ENCODE data around the gene ARHGAP22.
"Not testable (repeated sequence)": the region's sequence is repeated elsewhere in the genome, so short reads cannot be mapped to it uniquely, and the experiment has no call there.

ARHGAP22 gene

DNA sequence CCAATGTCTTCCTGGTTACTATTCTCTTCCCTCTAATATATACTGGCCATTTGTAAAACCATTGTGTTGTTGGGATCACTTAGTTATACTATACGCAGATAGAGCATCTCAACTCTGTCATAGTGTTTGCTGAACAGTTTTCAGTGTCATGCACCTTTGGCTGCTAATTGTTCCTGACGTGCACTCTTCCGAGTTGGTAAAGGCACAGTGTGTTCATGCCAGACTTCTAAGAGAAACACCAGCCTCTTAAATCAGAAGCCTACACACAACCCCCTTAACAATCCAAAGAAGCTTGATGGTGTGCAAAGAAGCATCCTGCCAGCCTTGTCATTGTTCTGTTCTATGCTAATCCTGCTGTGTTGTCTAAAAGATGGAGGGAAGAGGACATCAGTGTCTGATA is 167.3 kb downstream of the ARHGAP22 start:
- DNase-seq (ENCODE audit: low read depth in 2 of 2, low spot score in 1 of 2): no peak

DNA sequence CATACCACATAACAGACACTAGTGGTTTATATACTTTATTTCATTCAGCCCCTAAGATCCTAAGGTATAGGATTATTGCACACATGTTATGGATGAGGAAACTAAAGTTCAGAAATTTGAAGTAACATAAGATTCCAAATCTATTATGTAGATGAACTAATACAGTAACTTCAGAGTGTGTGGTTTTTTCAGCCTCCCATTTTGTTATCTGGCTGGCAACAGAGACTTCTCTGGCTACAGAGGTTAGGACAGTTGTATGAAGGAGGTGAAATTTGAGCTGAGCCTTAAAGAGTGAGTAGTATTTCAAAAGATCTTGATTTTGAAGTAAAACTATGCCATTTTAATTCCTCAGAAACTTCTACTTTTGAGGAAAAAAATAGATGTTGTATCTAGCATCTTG is 173.0 kb downstream of the ARHGAP22 start:
- DNase-seq (ENCODE audit: low read depth in 2 of 2, low spot score in 1 of 2): no peak

DNA sequence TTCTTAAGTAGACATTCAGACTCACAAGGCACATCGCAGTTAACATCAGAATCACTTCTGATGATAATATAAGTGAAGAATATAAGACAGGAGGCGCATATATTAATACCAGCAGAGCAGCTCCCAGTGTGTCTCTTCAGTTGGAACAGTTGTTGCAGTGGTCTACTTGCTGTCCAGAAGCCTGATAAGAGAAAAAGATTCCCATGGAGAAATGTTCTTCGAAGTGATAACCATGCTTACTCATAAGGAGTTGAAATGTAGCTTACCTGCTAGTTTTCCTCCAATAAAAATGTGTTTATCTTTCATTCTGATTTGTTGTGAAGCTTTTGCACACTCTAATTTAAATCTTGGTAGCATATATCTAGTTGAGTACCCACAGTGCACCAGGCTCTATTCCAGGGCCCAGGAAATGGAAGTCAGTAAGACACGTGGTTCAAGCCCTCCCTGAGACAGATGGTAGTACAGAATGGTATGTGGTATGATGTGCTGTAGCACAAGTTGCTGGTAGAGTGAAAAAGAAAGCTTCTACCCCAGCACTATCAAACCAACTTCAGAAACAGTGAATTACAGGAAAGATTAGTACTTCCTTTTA is 174.4 kb downstream of the ARHGAP22 start:
- no peak for DNase-seq (ENCODE audit: low read depth in 2 of 2, low spot score in 1 of 2)

DNA sequence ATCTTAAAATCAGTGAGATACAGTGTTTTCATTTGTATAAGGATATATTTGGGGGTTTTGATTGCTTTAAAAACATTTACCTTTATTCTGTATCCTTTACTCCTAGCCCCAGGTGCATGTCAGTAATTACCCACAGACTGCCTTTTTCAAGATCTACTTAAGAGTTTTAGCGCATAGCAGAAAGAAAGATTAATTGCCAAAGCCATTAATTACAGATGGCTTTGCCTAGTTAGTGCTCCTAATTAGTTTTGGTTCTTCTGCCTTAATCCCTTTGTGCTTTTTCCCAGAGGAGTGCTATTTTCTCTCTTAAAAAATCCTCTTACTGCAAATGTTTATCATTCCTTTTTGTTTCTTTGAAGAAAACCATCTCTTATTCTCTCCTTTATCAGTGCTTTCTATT is 175.6 kb downstream of the ARHGAP22 start:
- DNase-seq (ENCODE audit: low read depth in 2 of 2, low spot score in 1 of 2): no peak

DNA sequence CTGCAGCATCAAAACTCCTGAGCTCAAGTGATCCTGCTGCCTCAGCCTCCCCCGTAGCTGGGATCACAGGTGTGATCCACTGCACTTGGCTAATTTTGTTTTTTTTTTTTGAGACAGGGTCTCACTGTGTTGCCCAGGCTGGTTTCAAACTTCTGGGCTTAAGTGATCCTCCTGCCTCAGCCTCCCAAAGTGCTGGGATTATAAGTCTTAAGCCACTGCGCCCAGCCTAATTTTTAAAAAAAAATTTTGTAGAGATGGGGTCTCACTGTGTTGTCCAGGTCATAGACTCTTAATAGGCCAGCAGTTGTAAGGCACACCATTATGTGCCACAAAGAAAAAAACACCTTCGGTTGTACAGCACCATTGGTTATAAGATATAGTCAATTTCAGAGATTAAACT is 176.0 kb downstream of the ARHGAP22 start:
- no peak for DNase-seq (ENCODE audit: low read depth in 2 of 2, low spot score in 1 of 2)

DNA sequence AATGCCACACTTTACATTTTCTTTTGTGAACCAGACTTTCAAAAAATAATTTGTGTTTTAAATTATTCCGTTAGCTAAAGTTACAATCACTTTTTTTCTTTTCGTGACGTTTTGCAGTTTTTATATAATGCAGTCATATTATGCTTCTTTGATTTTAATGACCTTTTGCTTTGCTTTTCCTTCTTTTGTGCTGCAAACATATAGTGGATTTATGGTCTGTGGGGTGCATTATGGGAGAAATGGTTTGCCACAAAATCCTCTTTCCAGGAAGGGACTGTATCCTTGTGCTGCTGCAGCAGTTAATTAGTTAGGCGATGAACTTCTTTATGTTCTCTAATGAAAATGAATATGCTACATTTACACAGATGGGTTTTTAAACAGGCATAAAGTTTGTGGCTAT is 181.0 kb downstream of the ARHGAP22 start:
- DNase-seq (ENCODE audit: low read depth in 2 of 2, low spot score in 1 of 2): no peak

DNA sequence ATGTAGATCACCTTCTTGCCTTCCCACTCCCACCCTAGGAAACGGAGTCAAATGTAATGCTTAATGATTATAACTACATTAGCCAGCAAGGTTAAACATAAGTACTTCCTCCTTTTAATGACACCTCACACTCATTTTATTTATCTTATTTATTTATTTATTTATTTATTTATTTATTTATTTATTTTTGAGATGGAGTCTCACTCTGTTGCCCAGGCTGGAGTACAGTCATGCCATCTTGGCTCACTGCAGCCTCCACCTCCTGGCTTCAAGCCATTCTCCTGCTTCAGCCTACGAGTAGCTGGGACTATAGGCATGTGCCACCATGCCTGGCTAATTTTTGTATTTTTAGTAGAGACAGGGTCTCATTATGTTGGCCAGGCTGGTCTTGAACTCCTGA is 183.0 kb downstream of the ARHGAP22 start:
- DNase-seq (ENCODE audit: low read depth in 2 of 2, low spot score in 1 of 2): not testable (repeated sequence)

DNA sequence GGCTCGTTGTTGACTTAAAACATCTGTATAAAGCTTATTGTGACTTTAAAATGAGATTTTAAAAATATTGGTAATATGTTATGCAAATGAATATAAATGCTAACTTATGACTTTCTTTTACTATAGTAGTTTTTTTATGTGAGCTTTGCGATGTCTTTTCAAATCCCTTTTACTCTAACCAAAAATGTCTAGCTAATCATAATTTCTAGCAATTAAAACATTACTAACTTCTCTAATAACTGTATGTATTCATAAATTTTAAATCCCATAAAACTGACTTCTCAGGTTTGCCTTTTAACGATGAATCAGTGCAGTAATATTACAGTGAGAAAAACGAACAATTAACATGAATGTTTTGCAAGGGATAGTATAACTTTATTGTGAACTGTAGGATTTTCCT is 185.2 kb downstream of the ARHGAP22 start:
- DNase-seq (ENCODE audit: low read depth in 2 of 2, low spot score in 1 of 2): no peak

DNA sequence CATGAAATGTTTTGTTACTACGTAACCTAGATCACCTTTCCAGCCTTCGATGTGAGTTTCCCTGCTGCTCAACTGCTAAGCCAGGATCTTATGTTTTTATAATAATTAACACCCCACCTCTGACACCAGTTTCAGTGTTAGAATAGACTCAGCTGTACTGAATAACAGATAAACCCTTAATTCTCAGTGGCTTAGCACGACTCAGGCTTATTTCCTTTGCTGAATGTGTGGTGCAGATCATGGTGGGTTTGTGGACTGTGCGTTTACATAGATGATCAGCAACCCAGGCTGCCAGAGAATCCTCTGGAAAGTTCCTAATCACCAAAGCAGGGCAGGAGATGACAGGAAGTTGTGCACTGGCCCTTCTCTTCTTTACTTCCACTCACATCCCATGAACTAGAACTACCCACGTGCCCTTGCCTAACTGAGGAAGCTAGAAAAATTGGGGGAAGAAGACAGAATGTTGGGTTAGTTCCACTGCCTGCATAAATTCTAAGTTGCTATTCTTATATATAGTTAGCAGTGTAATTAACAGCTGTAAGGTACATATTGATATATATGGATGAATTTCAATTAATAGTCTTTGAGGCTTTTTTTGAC is 186.6 kb downstream of the ARHGAP22 start:
- no peak for DNase-seq (ENCODE audit: low read depth in 2 of 2, low spot score in 1 of 2)

DNA sequence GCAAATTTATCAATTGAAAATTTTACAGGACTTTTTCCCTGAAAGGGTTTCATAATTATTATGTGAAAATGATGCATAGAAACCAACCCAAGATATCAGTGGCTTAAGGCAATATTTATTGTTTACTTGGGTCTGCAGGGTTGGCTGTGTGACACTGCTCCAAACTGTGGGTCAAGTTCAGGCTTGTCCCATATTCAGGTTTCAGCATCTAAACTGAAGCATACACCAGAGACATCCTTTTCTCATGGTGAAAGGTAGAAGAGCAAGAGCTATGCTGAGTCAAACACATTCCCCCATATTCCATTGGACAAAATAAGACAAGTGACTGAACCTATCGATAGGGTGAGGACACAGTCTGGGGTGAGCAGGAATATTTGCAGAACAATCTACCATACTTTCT is 187.5 kb downstream of the ARHGAP22 start:
- DNase-seq (ENCODE audit: low read depth in 2 of 2, low spot score in 1 of 2): no peak

DNA sequence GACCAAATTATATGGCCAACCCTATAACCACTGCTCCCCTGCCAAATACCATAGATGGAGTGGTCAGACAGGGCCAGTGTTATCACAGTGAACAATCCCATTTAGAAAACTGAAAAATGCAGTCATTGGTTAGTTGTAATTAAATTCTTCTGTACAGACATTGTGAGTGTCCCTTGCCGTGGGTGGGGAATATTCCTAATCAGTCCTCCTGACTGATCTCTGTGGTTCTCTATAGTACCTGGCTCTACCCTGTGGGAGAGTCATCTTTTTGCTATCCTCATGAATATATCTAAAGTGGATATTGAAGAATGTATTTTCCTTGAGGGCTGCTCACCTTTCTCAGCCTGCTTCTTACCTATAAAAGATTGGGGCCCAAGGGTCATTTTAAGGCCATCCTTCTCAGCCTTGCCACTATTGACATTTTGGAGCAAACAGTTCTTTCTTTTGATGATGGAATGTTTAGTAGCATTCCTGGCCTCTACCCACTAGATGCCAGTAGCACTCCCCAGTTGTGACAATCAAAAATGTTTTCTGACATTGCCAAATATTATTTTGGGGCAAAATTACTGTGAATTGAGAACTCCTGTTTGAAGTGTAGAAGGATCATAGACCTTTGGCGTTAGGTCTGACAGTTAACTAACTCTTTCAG is 188.2 kb downstream of the ARHGAP22 start:
- DNase-seq (ENCODE audit: low read depth in 2 of 2, low spot score in 1 of 2): no peak

DNA sequence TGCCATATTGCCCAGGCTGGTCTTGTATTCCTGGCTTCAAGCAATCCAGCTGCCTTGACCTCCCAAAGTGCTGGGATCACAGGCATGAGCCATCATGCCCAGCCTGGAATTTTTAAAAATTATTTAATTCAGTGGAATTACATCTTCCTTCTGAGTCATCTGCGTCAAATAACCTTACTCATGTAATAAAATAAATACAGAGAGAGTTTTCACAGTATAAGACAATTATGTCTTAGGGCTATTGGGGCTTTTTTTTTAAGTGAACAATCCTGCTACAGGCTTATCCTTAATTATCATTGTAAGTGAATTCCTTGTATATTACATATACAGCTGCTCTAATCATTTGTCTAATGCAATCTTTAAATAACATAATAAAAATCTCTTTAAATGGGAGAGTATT is 190.1 kb downstream of the ARHGAP22 start:
- no peak for DNase-seq (ENCODE audit: low read depth in 2 of 2, low spot score in 1 of 2)

DNA sequence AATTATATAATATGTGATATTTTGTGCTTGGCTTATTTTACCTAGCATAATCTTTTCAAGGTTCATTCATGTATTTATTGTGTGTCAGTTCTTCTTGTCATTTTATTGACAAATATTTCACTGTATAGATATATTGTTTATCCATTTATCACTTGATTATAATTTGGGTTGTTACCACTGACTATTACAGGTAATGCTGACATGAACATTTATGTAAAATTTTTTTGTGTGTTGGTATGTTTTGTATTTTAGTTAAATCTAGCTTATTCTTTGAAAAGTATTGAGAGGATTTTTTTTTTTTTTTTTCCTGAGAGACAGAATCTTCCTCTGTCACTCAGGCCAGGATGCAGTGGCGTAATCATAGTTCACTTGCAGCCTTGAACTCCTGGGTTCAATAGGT is 190.7 kb downstream of the ARHGAP22 start:
- DNase-seq (ENCODE audit: low read depth in 2 of 2, low spot score in 1 of 2): no peak

DNA sequence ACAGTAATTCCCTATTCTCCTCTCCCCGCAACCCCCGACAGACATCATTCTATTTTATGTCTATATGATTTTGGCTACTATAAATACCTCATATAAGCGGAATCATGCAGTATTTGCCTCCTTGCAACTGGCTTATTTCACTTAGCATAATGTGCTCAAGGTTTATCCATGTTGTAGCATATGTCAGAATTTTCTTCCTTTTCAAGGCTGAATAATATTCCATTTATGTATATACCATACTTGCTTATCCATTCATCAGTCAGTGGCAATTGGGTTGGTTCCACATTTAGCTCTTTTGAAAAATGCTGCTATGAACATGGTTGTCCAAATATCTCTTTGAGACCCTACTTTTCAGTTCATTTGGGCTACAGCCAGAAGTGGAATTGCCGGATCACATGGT is 191.9 kb downstream of the ARHGAP22 start:
- no peak for DNase-seq (ENCODE audit: low read depth in 2 of 2, low spot score in 1 of 2)

DNA sequence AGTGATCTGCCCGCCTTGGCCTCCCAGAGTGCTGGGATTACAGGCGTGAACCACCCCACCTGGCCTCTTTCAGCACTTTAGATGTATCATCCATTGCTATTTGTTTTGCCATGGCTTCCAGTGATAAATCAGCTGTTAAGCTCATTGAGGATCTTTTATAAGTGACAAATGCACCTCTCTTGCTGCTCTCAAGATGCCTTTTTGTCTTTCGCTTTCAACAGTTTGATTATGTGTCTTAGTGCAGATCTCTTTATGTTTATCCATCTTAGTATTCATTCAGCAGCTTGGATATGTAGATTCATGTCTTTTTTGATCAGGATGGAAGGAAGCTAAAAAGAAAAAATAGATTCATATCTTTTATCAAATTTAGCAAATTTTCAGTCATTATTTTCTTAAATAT is 192.8 kb downstream of the ARHGAP22 start:
- DNase-seq (ENCODE audit: low read depth in 2 of 2, low spot score in 1 of 2): no peak

DNA sequence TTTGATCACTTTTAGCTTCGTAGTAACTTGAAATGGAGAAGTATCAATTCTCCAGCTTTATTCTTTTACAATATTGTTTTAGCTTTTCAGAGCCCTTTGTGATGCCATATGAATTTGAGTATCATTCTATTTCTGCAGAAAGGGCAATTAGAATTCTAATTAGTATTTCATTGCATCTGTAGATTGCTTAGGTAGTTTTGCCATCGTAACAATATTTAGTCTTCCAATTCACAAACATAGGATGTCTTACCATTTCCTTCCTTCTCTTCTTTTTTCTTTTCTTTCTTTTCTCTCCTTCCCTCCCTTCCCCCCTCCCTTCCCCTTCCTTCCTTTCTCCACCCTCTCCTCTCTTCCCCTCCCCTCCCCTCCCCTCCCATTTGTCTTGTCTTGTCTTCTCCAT is 193.4 kb downstream of the ARHGAP22 start:
- DNase-seq (ENCODE audit: low read depth in 2 of 2, low spot score in 1 of 2): no peak

DNA sequence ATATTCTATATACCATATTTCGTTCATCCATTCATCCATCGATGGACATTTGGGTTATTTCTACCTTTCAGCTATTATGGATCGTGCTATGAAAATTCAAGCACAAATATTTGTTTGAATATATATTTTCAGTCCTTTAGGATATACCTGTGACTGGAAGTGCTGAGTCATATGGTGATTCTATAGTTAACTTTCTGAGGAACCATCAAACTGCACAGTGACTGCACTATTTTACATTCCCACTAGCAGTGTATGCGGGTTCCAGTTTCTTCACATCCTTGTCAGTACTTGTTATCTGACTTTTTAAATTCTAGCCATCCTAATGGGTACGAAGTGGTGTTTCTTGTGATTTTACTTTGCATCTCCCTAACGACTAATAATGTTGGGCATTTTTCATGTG is 194.4 kb downstream of the ARHGAP22 start:
- no peak for DNase-seq (ENCODE audit: low read depth in 2 of 2, low spot score in 1 of 2)

DNA sequence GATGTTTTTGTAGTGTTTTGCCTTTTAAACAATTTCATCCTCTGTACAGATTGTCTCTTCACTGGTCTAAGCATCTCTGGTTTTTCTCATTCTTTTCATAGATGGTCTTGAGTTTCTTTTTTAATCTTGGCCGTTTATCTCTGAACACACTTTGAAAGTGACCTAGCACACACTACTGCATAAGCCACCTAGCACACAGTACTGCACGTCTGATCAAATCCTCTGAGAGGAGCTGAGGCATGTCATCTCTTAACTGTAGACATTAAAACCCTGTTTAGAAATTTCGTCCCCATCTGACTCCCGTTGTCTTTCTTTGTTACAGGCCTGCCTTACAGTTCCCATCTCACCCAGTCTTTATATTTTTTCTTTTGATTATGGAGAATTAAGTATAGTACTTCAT is 198.2 kb downstream of the ARHGAP22 start:
- no peak for DNase-seq (ENCODE audit: low read depth in 2 of 2, low spot score in 1 of 2)

DNA sequence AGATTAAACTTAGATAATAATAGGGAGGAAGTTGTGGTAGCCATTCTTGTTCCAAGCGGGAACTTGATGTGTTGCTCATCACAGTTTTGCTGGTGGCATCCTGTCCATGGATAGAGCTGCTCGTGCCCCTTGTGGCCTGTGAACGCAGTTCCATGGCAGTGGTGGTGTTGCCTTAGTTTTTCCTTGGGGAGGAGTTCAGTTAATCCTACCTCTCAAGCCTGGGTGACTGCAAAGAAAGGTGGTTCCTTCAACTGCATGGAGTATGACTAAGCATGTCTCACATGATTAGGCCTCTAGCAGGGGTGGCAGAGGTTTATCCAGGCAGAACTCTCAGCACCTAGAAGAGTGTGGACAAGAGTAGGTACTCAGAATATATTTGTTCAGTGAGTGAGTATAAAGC is 198.7 kb downstream of the ARHGAP22 start:
- no peak for DNase-seq (ENCODE audit: low read depth in 2 of 2, low spot score in 1 of 2)

DNA sequence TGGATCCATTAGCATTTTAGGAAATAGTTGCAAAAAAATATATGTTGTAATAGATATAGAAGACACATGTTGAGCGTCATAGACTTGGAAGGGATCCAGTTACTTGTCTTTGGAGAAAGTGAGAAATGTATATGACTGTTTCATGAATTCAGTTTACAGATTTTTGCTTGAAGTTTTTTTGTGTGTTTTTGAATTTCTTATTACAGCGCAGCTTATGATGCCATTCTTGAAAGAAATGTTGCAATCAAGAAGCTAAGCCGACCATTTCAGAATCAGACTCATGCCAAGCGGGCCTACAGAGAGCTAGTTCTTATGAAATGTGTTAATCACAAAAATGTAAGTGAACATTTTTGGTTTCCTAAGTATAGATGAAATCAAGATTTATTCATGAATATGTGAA is 200.2 kb downstream of the ARHGAP22 start:
- no peak for DNase-seq (ENCODE audit: low read depth in 2 of 2, low spot score in 1 of 2)

DNA sequence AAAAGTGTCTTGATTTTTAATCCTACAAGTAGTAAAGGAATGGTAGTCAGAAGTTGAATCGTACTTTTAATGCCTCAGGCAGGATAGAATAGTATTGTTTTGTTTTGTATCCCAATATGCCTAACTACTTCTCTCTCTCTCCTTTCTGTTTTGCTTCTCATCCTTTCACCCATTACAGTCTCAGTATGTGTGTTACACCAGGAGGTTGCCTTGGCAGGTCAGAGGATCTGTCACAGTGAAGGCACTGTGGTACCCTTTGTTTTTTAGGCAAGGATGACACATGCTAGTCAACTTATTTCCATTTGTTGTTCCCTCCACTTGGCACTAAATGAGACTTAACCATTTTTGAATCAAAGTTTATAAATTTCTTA is 204.0 kb downstream of the ARHGAP22 start:
- no peak for DNase-seq (ENCODE audit: low read depth in 2 of 2, low spot score in 1 of 2)

DNA sequence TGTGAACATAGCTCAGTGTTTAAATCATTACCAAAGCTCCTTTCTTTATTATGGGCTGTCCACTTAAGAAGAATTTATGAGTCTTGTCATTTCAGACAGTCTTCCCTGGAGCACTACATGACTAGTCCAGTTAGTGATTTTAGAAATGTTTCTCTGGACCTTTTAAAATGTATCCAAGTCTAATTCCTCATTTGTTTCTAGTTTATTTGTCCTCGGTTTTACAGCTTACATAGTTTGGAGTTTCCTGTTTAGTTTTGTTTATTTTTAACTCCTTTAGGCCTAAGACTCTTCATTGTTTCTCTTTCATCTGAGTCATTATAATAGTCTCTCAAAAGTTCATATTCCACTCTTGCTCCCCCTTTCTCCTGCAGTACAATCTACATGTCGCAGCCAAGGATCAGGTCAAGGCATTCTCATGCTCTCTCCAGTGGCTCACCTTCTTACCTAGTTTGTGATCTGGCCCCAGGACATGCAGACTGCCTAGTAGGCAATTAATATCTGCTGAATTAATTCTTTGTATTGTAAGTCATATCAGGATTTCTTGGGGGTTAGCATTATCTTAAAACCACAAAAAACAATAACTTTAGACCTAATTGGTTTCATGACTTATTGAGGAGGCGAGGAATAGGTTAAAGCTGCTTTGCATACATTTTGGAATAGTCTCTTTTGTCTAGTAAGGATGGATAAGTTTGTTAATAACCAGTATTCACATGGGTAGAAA is 204.6 kb downstream of the ARHGAP22 start:
- DNase-seq (ENCODE audit: low read depth in 2 of 2, low spot score in 1 of 2): no peak
